ENCODE results near the gene YPEL1. TPM values are rescaled to one million over a fixed set of nuclear protein-coding genes. Genes with fewer than 3 reads are reported as not detected.
"Not testable (repeated sequence)": the region's sequence is repeated elsewhere in the genome, so short reads cannot be mapped to it uniquely, and the experiment has no call there.

Gene YPEL1
- total and polyA plus RNA-seq, 2 of the 13 experiments (the other 11 are each of a cell fraction or from before 2014, with no cell fraction given) = 0.33 to 2.5 TPM

DNA sequence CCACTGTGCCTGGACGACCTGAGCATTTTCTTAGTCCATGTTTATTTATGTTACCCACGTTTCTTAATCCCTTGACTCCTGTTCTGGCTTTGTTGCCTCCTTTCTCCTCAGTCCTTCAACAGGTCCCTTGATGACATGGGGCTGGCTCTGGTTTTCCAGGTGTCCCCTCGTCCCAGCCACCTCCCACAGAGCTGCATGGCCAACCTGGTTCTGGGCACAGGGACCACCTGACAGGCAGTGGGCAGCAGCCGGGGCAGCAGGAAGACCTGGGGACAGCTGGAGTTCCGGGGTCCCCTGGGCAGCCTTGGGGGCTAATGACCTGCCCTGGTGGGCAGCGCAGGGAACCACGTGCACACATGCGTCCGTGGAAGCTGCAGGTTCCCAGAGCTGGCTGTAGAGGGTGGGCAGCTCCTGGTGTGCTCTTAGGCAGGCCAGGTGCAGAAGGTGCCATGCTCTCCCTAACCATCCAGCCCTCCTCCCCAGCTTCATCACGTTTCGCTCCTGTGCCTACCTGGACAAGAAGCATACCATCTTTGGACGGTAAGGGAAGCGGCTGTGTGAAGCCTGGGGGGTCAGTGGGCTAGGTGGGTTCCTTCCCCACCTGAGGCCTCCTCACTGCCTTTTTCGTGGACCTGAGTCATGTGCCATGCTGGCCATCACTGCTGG lies 42.1 kb downstream of the YPEL1 start (continued):
- TF ChIP-seq, protein P1, sequence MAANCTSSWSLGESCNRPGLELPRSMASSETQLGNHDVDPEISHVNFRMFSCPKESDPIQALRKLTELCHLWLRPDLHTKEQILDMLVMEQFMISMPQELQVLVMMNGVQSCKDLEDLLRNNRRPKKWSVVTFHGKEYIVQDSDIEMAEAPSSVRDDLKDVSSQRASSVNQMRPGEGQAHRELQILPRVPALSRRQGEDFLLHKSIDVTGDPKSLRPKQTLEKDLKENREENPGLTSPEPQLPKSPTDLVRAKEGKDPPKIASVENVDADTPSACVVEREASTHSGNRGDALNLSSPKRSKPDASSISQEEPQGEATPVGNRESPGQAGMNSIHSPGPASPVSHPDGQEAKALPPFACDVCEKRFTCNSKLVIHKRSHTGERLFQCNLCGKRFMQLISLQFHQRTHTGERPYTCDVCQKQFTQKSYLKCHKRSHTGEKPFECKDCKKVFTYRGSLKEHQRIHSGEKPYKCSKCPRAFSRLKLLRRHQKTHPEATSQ (CRISPR knock-in tag; IDR thresholded peaks at IDR 0.05; ENCODE audit: borderline replicate concordance) = no peak
- TF ChIP-seq, protein P2, sequence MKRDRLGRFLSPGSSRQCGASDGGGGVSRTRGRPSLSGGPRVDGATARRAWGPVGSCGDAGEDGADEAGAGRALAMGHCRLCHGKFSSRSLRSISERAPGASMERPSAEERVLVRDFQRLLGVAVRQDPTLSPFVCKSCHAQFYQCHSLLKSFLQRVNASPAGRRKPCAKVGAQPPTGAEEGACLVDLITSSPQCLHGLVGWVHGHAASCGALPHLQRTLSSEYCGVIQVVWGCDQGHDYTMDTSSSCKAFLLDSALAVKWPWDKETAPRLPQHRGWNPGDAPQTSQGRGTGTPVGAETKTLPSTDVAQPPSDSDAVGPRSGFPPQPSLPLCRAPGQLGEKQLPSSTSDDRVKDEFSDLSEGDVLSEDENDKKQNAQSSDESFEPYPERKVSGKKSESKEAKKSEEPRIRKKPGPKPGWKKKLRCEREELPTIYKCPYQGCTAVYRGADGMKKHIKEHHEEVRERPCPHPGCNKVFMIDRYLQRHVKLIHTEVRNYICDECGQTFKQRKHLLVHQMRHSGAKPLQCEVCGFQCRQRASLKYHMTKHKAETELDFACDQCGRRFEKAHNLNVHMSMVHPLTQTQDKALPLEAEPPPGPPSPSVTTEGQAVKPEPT (CRISPR knock-in tag; IDR thresholded peaks at IDR 0.05; ENCODE audit: low read depth) = no peak
- TF ChIP-seq, protein P3, sequence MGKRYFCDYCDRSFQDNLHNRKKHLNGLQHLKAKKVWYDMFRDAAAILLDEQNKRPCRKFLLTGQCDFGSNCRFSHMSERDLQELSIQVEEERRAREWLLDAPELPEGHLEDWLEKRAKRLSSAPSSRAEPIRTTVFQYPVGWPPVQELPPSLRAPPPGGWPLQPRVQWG (CRISPR knock-in tag; IDR thresholded peaks at IDR 0.05; ENCODE audit: borderline replicate concordance, low read depth) = no peak
- TF ChIP-seq, protein P4, sequence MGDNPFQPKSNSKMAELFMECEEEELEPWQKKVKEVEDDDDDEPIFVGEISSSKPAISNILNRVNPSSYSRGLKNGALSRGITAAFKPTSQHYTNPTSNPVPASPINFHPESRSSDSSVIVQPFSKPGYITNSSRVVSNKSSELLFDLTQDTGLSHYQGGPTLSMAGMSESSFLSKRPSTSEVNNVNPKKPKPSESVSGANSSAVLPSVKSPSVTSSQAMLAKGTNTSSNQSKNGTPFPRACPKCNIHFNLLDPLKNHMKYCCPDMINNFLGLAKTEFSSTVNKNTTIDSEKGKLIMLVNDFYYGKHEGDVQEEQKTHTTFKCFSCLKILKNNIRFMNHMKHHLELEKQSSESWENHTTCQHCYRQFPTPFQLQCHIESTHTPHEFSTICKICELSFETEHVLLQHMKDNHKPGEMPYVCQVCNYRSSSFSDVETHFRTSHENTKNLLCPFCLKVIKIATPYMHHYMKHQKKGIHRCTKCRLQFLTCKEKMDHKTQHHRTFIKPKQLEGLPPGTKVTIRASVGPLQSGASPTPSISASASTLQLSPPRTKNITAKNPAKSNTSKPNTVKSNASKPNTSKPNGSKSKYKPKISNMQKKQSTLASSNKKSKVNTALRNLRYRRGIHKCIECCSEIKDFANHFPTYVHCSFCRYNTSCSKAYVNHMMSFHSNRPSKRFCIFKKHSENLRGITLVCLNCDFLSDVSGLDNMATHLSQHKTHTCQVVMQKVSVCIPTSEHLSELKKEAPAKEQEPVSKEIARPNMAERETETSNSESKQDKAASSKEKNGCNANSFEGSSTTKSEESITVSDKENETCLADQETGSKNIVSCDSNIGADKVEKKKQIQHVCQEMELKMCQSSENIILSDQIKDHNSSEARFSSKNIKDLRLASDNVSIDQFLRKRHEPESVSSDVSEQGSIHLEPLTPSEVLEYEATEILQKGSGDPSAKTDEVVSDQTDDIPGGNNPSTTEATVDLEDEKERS (CRISPR knock-in tag; IDR thresholded peaks at IDR 0.05) = no peak
- TF ChIP-seq RXRB (CRISPR knock-in tag; IDR thresholded peaks at IDR 0.05; ENCODE audit: borderline replicate concordance) (no peak), TOE1 (CRISPR knock-in tag; IDR thresholded peaks at IDR 0.05) (no peak), ZNF292 (CRISPR knock-in tag; IDR thresholded peaks at IDR 0.05; ENCODE audit: borderline replicate concordance, low read depth) (no peak)

DNA sequence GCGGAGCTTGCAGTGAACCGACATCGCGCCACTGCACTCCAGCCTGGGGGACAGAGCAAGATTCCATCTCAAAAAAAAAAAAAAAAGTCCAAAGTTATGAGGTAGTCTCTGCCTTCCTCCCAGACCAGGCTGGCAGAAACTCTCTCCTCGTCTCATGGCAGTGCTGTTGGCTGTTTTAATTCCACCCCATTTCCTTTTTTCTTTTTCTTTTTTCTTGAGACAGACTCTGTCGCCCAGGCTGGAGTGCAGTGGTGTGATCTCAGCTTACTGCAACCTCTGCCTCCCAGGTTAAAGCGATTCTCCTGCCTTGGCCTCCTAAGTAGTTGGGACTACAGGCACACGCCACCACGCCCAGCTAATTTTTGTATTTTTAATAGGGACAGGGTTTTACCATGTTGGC lies 42.7 kb downstream of the YPEL1 start:
- H3K4me3 ChIP-seq (replicated peaks in 1 of 3; ENCODE audit: insufficient read depth in 1 of 3, low read depth in 2 of 3, low read length in 3 of 3); H3K4me1 ChIP-seq (ENCODE audit: insufficient read depth, low read length); H3K27me3 ChIP-seq (ENCODE audit: control insufficient read depth in 1 of 2, insufficient read depth in 2 of 2, low read length in 2 of 2); DNase-seq (ENCODE audit: low spot score); H3K27ac ChIP-seq (ENCODE audit: extremely low read length, insufficient read depth, low read length); H3K9ac ChIP-seq (ENCODE audit: insufficient read depth, low read depth, low read length); H3K4me2 ChIP-seq (ENCODE audit: low read depth, low read length); H3K9me3 ChIP-seq (ENCODE audit: low read length); H2AFZ ChIP-seq (ENCODE audit: low read length); H3K79me2 ChIP-seq (ENCODE audit: insufficient read depth, low read length); H4K20me1 ChIP-seq (ENCODE audit: insufficient read depth, low read length); BruUV-seq (replicated peaks); intact Hi-C loops (cut with micrococcal nuclease; ENCODE audit: unreplicated experiment); FAIRE-seq; ATAC-seq; CTCF ChIA-PET (ENCODE audit: low intra/inter-chr PET ratio, low total read pairs); in situ Hi-C loops (cut with HindIII; ENCODE audit: extremely low pct_ligation_motif_present, low pct_unique_long_range_greater_than_20kb): not testable (repeated sequence)
- H3K36me3 ChIP-seq (replicated peaks in 1 of 2; ENCODE audit: control insufficient read depth in 1 of 2, insufficient read depth in 2 of 2, low read length in 2 of 2) = peaks cover 25 to 72% of the 10 kb centered on the region in 2 experiments
- POLR2A ChIA-PET = interaction anchor here (0.7 kb wide), 1 partner anchor 35 kb away, joined by 3 read pairs; no protein-coding TSS in a partner anchor
- WGBS (ENCODE audit: low lambda C conversion rate) = 93% methylated on average over 9 of the region's 9 CpGs

All from HepG2 (cell line).